Measurements from ENCODE around the gene PSMB5. TPM values are rescaled to one million over a fixed set of nuclear protein-coding genes. Genes with fewer than 3 reads are reported as not detected.

PSMB5 gene
- total and polyA plus RNA-seq, 2 of the 13 experiments (the other 11 are each of a cell fraction or from before 2014, with no cell fraction given), result 705 to 871 TPM

- TF ChIP-seq REPIN1 (CRISPR knock-in tag; IDR thresholded peaks at IDR 0.05; ENCODE audit: borderline replicate concordance, low read depth) (no peak), DR1 (CRISPR knock-in tag; IDR thresholded peaks at IDR 0.05) (no peak), WIZ (CRISPR knock-in tag; IDR thresholded peaks at IDR 0.05) (peak; percentile 48; the same call in 1 of the 2 replicates), CSRNP2 (CRISPR knock-in tag; conservative IDR thresholded peaks at IDR 0.05; ENCODE audit: low read depth) (no peak), PREB (CRISPR knock-in tag; IDR thresholded peaks at IDR 0.05) (no peak), AHDC1 (CRISPR knock-in tag; IDR thresholded peaks at IDR 0.05; ENCODE audit: borderline replicate concordance) (no peak), KMT2A (CRISPR knock-in tag; IDR thresholded peaks at IDR 0.05) (no peak), GATAD1 (CRISPR knock-in tag; IDR thresholded peaks at IDR 0.05) (peak; percentile 88), ZFP91 (CRISPR knock-in tag; IDR thresholded peaks at IDR 0.05; ENCODE audit: borderline replicate concordance) (no peak), ZKSCAN8 (CRISPR knock-in tag; IDR thresholded peaks at IDR 0.05; ENCODE audit: borderline replicate concordance) (peak; percentile 88), ZSCAN30 (CRISPR knock-in tag; IDR thresholded peaks at IDR 0.05) (no peak), RBM39 (IDR thresholded peaks at IDR 0.05; ENCODE audit: low read depth, low read length, poor library complexity, severe bottlenecking) (peak; percentile 100), ZNF792 (CRISPR knock-in tag; IDR thresholded peaks at IDR 0.05) (peak; percentile 98), NR1H2 (CRISPR knock-in tag; IDR thresholded peaks at IDR 0.05; ENCODE audit: borderline replicate concordance, low read depth) (no peak), BCL3 (CRISPR knock-in tag; IDR thresholded peaks at IDR 0.05) (peak; percentile 93), MAFG (CRISPR knock-in tag; IDR thresholded peaks at IDR 0.05) (no peak), RAD51 (IDR thresholded peaks at IDR 0.05; ENCODE audit: borderline replicate concordance) (0 out of 2 replicates have a peak, but pooled peaks have one; percentile 27), ZNF121 (CRISPR knock-in tag; IDR thresholded peaks at IDR 0.05) (no peak)
These were observed 52.0 kb downstream of the PSMB5 start, which contains the start of gene AJUBA (continued) for GRCh38 chr14:22982477-22983245.
